HG02623 (cell line): ENCODE measurements around the gene KASH5.
"Not testable (repeated sequence)": the region's sequence is repeated elsewhere in the genome, so short reads cannot be mapped to it uniquely, and the experiment has no call there.

Source experiments
- ATAC-seq: cut with Tn5 transposase; IDR thresholded peaks from one replicate; pipeline ENCODE4 v1.9.1; 2021; ENCODE audit warnings: moderate library complexity; ENCODE audit not compliant: unreplicated experiment

KASH5 gene

DNA sequence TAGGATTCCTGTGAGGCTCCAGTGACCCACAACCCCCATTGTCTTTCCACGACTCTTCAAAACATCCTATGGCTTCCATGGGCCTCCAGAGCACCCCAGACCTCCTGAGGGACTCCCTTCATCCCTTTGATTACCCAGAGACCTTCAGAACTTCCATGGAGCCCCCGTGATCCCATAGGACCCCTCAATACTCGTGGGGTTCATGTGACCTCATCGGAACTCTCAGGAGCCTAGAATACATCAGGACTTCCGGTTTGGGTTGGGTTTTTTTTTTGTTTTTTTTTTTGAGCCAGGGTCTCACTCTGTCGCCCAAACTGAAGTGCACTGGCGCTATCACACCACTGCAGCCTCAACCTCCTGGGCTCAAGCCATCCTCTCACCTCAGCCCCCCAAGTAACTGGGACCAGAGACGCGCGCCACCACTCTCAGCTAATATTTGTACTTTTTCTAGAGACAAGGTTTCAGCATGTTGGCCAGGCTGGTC, 65.8 kb downstream of the KASH5 start:
- ATAC-seq = no peak

DNA sequence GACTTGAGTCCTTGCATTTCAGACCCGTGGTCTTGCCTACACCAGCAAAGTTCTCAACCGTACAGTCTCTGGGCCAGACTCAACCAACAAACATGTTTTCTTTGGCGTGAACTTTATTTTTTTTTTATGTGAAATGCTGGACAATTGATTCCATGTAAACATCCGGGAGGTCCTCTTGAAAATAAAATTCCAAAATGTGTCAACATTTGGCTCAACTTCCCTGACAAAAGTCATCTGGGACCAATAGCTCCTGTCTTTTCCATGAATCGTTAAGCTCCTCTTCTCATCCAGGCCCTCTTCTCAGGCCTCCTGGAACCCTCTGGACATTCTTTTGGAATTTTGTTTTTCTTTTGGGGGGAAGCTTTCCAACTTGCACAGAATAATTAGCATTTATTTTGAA, 67.7 kb downstream of the KASH5 start:
- no peak for ATAC-seq

GRCh38 chr19:49456326-49456725, 68.3 kb downstream of the KASH5 start:
- ATAC-seq = no peak

DNA sequence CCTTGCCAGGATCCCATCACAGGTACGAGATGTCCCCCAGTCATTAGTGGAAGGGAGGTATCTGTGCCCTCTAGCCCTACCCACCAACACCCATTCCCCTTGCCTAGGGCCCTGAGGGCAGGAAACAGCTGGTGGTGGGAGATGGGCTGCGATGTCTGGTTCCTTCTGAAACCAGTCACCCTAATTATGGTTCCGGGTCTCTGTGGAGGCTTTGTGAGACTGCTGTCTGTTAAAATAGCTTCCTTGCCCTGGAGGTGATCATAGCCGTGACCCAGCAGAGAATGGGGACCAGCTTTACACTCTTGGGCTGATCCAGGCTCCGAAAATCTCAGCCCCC, 70.5 kb downstream of the KASH5 start:
- ATAC-seq = no peak

DNA sequence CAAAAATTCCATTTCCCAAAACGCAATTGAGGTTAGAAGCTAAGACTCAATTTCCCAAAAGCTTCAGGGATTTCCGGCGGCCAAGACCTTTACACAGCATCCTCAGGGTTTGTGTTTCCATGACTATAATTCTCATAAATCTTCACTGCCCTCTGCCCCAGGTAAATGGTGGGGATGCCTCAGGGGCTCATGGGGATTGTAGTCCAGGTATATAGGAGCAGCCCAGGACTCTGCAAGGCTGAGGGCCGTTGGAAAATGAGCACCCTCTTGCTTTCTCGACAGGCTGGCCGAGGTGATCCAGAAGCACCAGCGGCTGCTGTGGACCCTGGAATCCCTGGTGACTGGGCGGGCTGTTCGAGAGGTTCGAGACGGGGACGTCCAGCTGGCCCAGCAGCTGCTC, 71.3 kb downstream of the KASH5 start:
- no peak for ATAC-seq

GRCh38 chr19:49461130-49461529, 73.1 kb downstream of the KASH5 start:
- ATAC-seq = not testable (repeated sequence)

GRCh38 chr19:49461656-49462055, 73.6 kb downstream of the KASH5 start:
- no peak for ATAC-seq

DNA sequence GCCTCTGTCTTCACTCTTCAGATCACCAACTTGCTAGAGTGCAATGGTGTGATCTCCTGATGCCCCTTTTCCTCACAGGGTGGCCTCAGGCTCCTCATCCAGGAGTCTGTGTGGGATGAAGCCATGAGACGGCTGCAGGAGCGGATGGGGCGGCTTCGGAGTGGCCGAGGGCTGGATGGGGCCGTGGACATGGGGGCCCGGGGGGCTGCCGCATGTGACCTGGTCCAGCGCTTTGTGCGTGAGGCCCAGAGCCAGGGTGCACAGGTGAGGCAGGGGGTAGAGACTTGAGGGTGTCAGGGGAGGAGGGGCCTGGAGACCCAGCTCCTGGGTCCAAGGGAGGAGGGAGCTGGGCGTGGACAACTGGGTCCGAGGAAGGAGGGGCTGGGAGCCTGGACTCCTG, 74.4 kb downstream of the KASH5 start:
- no peak for ATAC-seq

- ATAC-seq = no peak
Observed at GRCh38 chr19:49463960-49464740, 76.1 kb downstream of the KASH5 start.

- no peak for ATAC-seq
Observed at GRCh38 chr19:49465371-49465770, 77.3 kb downstream of the KASH5 start.
